ENCODE results near the gene TYW1. TPM values are rescaled to one million over a fixed set of nuclear protein-coding genes. Genes with fewer than 3 reads are reported as not detected.
A peak's percentile ranks its signal among the peaks of the same experiment; 100 is the strongest.
"Not testable (repeated sequence)": the region's sequence is repeated elsewhere in the genome, so short reads cannot be mapped to it uniquely, and the experiment has no call there.

Gene TYW1
- total and polyA plus RNA-seq, 12 donors: 9.7 to 45.4 (median 22.6) TPM

DNA sequence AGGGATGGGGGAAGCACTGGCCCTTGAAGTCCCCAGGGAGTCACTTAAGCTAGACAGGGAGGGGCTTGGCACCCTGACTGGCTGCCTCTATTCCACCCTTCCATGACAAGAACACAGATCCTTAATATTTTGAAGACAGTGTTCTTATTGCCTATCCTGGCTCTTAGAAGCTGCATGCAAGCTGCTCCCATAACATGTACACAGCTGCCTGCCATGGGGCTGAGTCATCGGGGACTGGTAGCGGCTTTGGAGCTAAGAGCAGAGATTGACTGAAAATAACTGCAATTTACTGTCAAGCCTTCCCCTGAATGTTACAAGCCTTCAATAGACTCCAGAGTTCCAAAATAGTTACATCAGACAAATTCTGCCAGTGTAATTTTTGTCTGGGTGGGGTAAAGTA lies 226.9 kb downstream of the TYW1 start:
- peak; percentile 56 to 90 (median 78) for DNase-seq
- intact Hi-C loops (cut with DNase I); H3K36me3 ChIP-seq (replicated peaks in 1 of 2); H3K4me1 ChIP-seq (replicated peaks in 1 of 2); H3K27me3 ChIP-seq; H3K9me3 ChIP-seq (replicated peaks in 1 of 3): not testable (repeated sequence)
- TF ChIP-seq POLR2A (IDR thresholded peaks at IDR 0.05): peak in 1 of 2 donors; percentile 31
- Histone ChIP-seq H3K27ac (peak overlapping the region in 3 of 5 donors; percentile 30 to 73 (median 64)), H3K4me3 (peak overlapping the region in 1 of 4 donors; percentile 19)
- WGBS, 4 donors: 41 to 73% (median 44%) methylated on average over 2 of the region's 2 CpGs

DNA sequence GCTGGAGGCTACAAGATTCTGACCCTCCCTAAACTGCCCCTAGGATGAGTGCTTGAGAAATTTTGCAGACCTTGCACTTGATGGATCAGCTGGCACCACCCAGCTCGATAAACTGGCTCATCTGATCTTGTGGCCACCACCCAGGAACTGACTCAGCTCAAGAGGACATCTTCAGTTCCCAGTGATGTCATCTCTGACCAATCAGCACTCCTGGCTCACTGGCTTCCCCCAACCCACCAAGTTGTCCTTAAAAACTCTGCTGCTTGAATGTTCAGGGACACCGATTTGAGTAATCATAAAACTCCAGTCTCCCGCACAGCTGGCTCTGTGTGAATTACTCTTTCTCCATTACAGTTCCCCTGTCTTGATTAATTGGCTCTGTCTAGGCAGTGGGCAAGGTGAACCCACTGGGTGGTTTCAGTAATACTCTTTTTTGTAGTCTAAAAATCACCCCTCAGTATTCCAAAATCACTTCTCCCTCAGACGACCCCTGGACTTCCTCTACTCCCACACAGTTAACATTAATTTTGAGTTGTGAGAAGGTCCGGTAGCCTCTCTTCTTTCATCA lies 229.8 kb downstream of the TYW1 start:
- H3K27me3 ChIP-seq; H3K36me3 ChIP-seq (replicated peaks in 1 of 2); intact Hi-C loops (cut with DNase I); H3K4me3 ChIP-seq; H3K9me3 ChIP-seq (replicated peaks in 1 of 3): not testable (repeated sequence)
- peak; percentile 79 to 96 (median 91) for DNase-seq
- Histone ChIP-seq H3K27ac (peak overlapping the region; percentile 58 to 81 (median 70)), H3K4me1 (replicated peaks in 1 of 2) (peaks cover 13 to 14% of the 10 kb centered on the region in 2 donors)
- TF ChIP-seq POLR2A (IDR thresholded peaks at IDR 0.05): peak in 1 of 2 donors; percentile 72
- 9 to 34% (median 21%) methylated on average over 4 to 5 of the region's 5 CpGs for WGBS, 4 donors

DNA sequence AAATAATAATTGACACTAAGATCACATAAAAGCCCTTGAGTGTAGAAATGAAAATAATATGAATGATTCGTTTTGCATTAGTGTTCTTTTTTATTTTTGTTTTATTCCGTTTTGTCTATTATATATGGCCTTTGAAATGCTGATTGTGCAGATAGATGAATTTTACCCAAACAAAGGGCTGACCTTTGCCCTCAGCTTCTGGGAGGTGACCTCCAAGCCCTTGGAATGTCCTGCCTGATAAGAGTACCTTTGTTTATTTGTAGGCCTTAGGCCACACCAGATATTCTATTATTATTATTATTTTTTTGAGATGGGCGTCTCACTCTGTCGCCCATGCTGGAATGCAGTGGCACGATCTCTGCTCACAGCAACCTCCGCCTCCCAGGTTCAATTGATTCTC lies 230.3 kb downstream of the TYW1 start:
- DNase-seq; H3K4me3 ChIP-seq; H3K27me3 ChIP-seq; intact Hi-C loops (cut with DNase I); H3K36me3 ChIP-seq (replicated peaks in 1 of 2); H3K9me3 ChIP-seq (replicated peaks in 1 of 3): not testable (repeated sequence)
- Histone ChIP-seq H3K4me1 (replicated peaks in 1 of 2) (peaks cover 13 to 14% of the 10 kb centered on the region in 2 donors), H3K27ac (peak overlapping the region; percentile 58 to 81 (median 70))
- 65 to 78% (median 72%) methylated on average over 5 to 6 of the region's 6 CpGs for WGBS, 4 donors

DNA sequence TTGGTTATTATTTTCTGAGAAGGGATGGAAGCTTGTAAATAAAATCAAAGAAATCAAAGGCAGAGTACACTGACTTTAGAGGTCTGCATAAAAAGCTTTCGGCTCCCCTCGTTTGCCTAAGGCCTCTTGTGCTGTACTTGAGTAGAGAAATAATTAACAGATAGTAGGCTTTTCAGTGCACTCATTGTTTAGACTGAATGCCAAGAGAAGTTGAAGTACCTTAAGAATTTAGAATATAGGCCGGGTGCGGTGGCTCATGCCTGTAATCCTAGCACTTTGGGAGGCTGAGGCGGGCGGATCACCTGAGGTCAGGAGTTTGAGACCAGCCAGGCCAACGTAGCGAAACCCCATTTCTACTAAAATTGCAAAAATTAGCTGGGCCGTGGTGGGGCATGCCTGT lies 232.4 kb downstream of the TYW1 start:
- H3K36me3 ChIP-seq (replicated peaks in 1 of 2); H3K4me3 ChIP-seq; H3K27ac ChIP-seq; DNase-seq; intact Hi-C loops (cut with DNase I); H3K27me3 ChIP-seq; H3K9me3 ChIP-seq (replicated peaks in 1 of 3): not testable (repeated sequence)
- WGBS, 4 donors: 95 to 97% (median 95%) methylated on average over 9 of the region's 9 CpGs
- peaks cover 13 to 14% of the 10 kb centered on the region in 2 donors for H3K4me1 ChIP-seq (replicated peaks in 1 of 2)

DNA sequence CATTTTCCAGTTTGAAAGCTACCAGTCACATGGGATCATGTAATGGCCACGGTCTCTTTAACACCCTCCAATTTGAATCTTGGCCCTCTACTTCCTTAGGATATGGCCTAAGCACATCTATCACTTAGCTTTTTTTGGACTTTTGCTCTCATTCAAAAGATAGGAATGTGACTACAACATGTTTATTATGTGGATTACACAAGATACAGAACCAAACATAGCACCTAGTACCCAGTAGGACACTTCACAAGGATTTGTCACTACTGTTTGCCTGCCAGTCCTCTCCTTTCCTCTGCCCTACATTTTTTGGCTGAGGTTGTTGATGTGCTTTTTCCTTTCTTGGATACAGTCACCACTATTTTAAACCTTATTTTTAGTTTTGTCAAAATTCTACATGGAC lies 233.4 kb downstream of the TYW1 start:
- H3K36me3 ChIP-seq (replicated peaks in 1 of 2); DNase-seq; intact Hi-C loops (cut with DNase I); H3K4me3 ChIP-seq; H3K27me3 ChIP-seq; H3K9me3 ChIP-seq (replicated peaks in 1 of 3): not testable (repeated sequence)
- Histone ChIP-seq H3K4me1 (replicated peaks in 1 of 2) (peaks cover 13 to 14% of the 10 kb centered on the region in 2 donors), H3K27ac (peak overlapping the region; percentile 21 to 60 (median 44))
- WGBS, 4 donors: 25 to 48% (median 32%) methylated on average over 1 of the region's 1 CpG
- TF ChIP-seq POLR2A (IDR thresholded peaks at IDR 0.05): peak in 1 of 2 donors; percentile 19

DNA sequence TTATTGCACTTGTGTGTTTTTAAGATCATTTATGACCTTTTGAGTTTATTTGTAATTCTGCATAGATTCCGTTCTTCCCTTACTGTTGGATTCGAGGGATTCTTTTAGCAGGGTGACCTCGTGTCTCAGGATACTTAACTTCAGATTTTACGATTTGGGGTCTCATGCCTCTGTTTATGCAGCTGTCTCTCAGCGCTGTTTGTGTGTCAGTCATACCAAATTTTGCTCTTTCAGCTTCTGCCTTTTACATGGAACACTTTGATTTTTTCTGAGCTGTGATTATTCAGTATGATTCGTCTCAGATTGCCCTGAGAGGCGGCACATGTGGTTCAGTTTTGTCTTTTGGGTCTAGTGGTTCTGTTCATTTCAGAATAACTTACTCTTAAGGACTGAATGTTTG lies 236.9 kb downstream of the TYW1 start:
- DNase-seq; intact Hi-C loops (cut with DNase I); H3K27ac ChIP-seq; H3K36me3 ChIP-seq (replicated peaks in 1 of 2); H3K9me3 ChIP-seq (replicated peaks in 1 of 3); H3K4me3 ChIP-seq; H3K27me3 ChIP-seq: not testable (repeated sequence)
- peaks cover 15 to 18% of the 10 kb centered on the region in 2 donors for H3K4me1 ChIP-seq (replicated peaks in 1 of 2)
- 74 to 83% (median 78%) methylated on average over 7 of the region's 7 CpGs for WGBS, 4 donors

DNA sequence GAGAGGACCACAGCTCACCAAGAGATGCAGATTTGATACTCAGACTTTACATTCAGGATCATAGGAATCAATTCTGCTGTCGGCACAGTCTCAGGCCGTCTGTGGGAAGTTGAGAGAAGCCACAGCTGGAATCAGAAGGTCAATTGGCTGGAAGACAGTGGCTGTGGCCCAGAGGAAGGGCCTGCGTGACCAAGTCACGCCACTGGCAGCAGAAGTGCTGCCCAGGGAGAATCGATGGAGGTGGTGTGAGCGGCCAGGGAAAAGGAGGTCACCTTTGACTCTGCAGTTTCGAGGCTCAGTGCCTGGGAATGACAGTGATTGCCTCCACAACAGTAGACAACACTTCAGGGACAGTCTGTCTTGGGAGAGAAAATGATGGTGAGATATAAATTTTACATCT lies 239.6 kb downstream of the TYW1 start:
- peak overlapping the region in 4 of 5 donors; percentile 32 to 81 (median 76) for H3K27ac ChIP-seq
- WGBS, 4 donors: 20 to 62% (median 40%) methylated on average over 7 of the region's 7 CpGs
- H3K4me1 ChIP-seq (replicated peaks in 1 of 2); H3K27me3 ChIP-seq; H3K36me3 ChIP-seq (replicated peaks in 1 of 2); H3K9me3 ChIP-seq (replicated peaks in 1 of 3); intact Hi-C loops (cut with DNase I); H3K4me3 ChIP-seq: not testable (repeated sequence)
- DNase-seq: peak in 4 of 7 donors; percentile 32 to 63 (median 44)

DNA sequence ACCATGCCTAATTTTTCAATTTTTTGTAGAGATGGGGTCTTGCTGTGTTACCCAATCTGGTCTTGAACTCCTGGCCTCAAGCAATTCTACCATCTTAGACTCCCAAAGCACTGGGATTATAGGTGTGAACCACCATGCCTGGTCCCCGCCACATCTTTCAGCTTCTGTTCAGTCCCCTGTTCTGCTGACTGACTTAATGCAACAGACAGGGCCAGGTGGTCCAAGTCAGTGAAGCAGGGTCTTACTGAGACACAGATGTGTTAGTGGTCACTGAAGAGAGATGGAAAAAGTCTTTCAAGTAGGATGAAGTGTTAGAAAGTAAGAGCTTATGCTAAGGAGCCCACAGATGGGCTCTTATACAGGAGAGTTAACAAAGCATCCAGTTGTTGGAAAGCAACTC lies 246.2 kb downstream of the TYW1 start:
- H3K27me3 ChIP-seq; H3K4me1 ChIP-seq (replicated peaks in 1 of 2); intact Hi-C loops (cut with DNase I); DNase-seq; H3K27ac ChIP-seq; H3K4me3 ChIP-seq; H3K9me3 ChIP-seq (replicated peaks in 1 of 3); H3K36me3 ChIP-seq (replicated peaks in 1 of 2): not testable (repeated sequence)
- WGBS, 4 donors: 98 to 100% (median 100%) methylated on average over 1 of the region's 1 CpG

DNA sequence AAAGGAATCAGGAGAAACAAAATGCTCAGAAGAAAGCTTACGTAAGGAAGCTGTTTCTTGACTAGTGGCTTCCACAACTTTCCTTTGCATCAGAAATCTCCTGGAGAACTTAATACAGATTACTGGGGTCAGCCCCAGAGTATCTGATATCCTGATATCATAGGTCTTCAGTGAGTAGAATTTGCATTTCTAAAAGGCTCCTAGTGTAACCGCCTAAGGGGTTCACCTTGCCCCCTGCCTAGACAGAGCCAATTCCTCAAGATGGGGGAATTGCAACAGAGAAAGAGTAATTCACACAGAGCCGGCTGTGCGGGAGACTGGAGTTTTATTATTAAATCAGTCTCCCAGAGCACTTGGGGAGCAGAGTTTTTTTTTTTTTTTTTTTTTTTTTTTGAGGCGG lies 251.7 kb downstream of the TYW1 start:
- WGBS, 4 donors: 95 to 100% (median 97%) methylated on average over 4 to 5 of the region's 5 CpGs
- H3K27ac ChIP-seq; H3K4me1 ChIP-seq (replicated peaks in 1 of 2); intact Hi-C loops (cut with DNase I); H3K4me3 ChIP-seq; H3K36me3 ChIP-seq (replicated peaks in 1 of 2); DNase-seq; H3K9me3 ChIP-seq (replicated peaks in 1 of 3); H3K27me3 ChIP-seq: not testable (repeated sequence)

All from adrenal gland (tissue), 12 donors.